Measurements from ENCODE around the gene CEP120.
"Not testable (repeated sequence)": the region's sequence is repeated elsewhere in the genome, so short reads cannot be mapped to it uniquely, and the experiment has no call there.

CEP120 gene

DNA sequence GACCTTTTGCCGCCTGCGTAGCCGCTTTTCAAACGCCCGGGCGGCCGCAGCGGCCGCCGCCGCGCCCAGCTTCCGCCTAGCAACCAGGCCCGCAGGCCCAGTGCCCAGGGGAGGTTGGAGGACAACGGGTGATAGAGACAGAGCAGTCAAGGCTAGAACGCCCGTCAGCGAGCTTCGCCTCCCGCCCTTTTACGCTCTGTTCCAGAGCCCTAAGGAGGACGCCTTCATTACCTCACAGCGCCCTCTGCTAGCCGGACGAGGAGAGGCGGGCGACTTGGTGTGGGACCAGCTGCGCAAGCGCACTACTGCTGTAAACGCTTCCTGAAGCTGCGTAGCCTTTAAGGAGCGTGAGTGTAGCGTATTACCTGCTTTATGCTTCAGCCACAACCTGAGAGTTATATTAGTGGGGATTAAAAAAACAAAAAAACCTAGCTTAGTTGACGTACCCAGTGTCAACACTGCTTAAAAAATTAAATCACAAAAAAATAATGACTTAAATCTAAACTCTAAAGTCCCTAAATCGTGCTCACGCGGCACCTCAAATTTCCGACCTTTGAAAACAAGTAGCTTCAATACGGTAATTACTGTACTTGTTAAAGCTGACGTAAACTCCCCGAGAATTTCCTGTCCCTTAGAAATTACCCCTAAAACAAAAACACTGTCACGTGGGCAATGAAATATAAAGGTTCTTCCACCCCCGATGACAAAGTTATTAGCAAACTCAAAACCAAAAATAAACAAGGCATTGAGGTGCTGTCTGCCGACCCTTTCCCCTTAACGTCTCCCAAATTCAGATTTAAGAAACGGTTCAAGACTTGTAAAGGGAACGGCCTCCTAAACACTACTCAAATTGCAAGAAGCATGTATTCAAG is at the start of gene CEP120:
TSS of gene CEP120 (minus strand) at position 126 of the 872 bp plus-strand sequence. CDS start 405 bp downstream, outside the sequence.
- Histone ChIP-seq H3K9ac (ENCODE audit: insufficient read length, low read depth) (peak within 1 kb of the TSS; percentile 88), H3K9me3 (ENCODE audit: insufficient read depth, low read length) (no peaks in the 10 kb centered on the region), H3K4me3 (ENCODE audit: insufficient read length, low read depth) (peak within 1 kb of the TSS; percentile 79), H3K4me1 (ENCODE audit: insufficient read depth, insufficient read length) (no peaks in the 10 kb centered on the region), H3K27me3 (ENCODE audit: insufficient read depth, insufficient read length) (no peaks in the 10 kb centered on the region), H3K36me3 (ENCODE audit: insufficient read depth, insufficient read length, low read length) (no peaks in the 10 kb centered on the region)
- peak; percentile 96 for DNase-seq (ENCODE audit: low read depth, low spot score)
- TF ChIP-seq YY1 (IDR thresholded peaks at IDR 0.05; ENCODE audit: insufficient read depth, insufficient read length) (no peak), SUZ12 (IDR thresholded peaks at IDR 0.05; ENCODE audit: extremely low read depth, insufficient read depth, insufficient read length) (no peak), ZNF274 (IDR thresholded peaks at IDR 0.05; ENCODE audit: low read depth, low read length) (no peak)

DNA sequence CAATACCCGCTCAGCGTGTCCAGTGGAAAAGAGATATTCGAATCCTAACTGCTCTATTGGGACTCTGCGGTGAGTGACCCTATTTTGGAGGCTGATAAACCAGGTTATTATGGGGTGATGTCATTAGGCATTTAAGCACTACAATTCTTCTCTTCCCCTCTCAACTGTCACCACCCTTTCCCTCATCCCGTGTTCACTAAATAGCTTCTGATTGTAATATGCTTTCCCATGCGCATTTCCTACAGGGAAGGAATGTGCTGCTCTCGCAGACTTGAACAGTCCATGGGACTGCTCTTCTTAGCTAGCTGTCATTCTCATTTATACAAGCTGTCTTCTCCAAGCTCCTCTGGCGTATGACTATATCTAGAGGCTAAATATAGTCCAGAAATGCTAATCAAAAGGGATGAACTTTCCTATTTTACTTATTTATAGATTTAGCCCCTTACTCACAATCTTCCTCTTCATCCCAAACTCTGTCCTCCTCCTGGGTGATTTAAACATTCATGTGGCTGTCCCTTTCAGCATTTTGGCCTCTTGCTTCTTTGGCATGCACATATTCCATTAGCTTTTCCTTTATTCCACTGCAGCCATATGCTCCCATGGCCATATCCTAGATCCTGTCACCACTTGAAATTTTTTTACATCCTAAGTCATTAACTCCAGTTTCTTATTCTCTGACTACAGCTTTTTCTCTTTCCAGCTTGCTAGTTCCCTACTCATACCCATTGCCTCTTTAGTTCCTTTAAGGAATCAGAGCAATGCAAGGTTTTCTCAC is 49.1 kb upstream of the CEP120 start:
- H3K9ac ChIP-seq (ENCODE audit: insufficient read length, low read depth) = no peak overlapping the region
- H3K4me1 ChIP-seq (ENCODE audit: insufficient read depth, insufficient read length) = no peaks in the 10 kb centered on the region
- H3K36me3 ChIP-seq (ENCODE audit: insufficient read depth, insufficient read length, low read length) = no peaks in the 10 kb centered on the region
- no peak for DNase-seq (ENCODE audit: low read depth, low spot score)
- H3K9me3 ChIP-seq (ENCODE audit: insufficient read depth, low read length) = 0 out of 2 replicates have a peak, but pooled peaks cover 6% of the 10 kb centered on the region
- TF ChIP-seq YY1 (IDR thresholded peaks at IDR 0.05; ENCODE audit: insufficient read depth, insufficient read length) (no peak), ZNF274 (IDR thresholded peaks at IDR 0.05; ENCODE audit: low read depth, low read length) (no peak), SUZ12 (IDR thresholded peaks at IDR 0.05; ENCODE audit: extremely low read depth, insufficient read depth, insufficient read length) (no peak)
- no peaks in the 10 kb centered on the region for H3K27me3 ChIP-seq (ENCODE audit: insufficient read depth, insufficient read length)
- H3K4me3 ChIP-seq (ENCODE audit: insufficient read length, low read depth) = no peak overlapping the region

DNA sequence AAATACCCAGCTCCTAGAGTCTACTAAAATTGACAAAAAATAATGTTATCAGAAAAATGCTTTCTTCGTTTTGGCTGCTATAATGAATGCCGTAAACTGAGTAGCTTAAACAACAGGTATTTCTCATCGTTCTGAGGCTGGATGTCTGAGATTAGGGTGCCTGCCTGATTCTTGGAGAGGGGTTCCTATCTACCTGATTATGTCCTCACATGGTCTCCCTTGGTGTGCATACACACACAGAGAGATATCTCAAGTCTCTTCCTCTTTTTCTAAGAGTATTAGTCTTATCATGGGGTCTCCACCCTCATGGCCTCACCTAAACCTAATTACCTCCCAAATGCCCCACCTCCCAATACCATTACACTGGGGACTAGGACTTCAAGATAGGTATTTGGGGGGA is 48.2 kb upstream of the CEP120 start:
- no peak for DNase-seq (ENCODE audit: low read depth, low spot score)
- Histone ChIP-seq H3K9me3 (ENCODE audit: insufficient read depth, low read length) (0 out of 2 replicates have a peak, but pooled peaks cover 6% of the 10 kb centered on the region), H3K9ac (ENCODE audit: insufficient read length, low read depth) (no peak overlapping the region), H3K36me3 (ENCODE audit: insufficient read depth, insufficient read length, low read length) (no peaks in the 10 kb centered on the region), H3K4me1 (ENCODE audit: insufficient read depth, insufficient read length) (no peaks in the 10 kb centered on the region), H3K27me3 (ENCODE audit: insufficient read depth, insufficient read length) (no peaks in the 10 kb centered on the region), H3K4me3 (ENCODE audit: insufficient read length, low read depth) (no peak overlapping the region)
- TF ChIP-seq YY1 (IDR thresholded peaks at IDR 0.05; ENCODE audit: insufficient read depth, insufficient read length) (no peak), ZNF274 (IDR thresholded peaks at IDR 0.05; ENCODE audit: low read depth, low read length) (no peak), SUZ12 (IDR thresholded peaks at IDR 0.05; ENCODE audit: extremely low read depth, insufficient read depth, insufficient read length) (no peak)

DNA sequence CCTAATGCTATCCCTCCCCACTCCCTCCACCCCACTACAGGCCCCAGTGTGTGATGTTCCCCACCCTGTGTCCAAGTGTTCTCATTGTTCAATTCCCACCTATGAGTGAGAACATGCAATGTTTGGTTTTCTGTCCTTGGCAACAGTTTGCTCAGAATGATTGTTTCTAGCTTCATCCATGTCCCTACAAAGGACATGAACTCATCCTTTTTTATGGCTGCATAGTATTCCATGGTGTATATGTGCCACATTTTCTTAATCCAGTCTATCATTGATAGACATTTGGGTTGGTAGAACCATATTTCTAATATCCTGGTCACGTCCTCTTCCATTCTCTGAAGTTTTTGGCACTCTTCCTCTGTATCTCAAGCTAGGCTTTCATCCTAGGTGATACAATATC is 43.6 kb upstream of the CEP120 start:
- H3K36me3 ChIP-seq (ENCODE audit: insufficient read depth, insufficient read length, low read length); H3K27me3 ChIP-seq (ENCODE audit: insufficient read depth, insufficient read length); H3K9me3 ChIP-seq (ENCODE audit: insufficient read depth, low read length); DNase-seq (ENCODE audit: low read depth, low spot score); H3K4me1 ChIP-seq (ENCODE audit: insufficient read depth, insufficient read length); H3K9ac ChIP-seq (ENCODE audit: insufficient read length, low read depth); H3K4me3 ChIP-seq (ENCODE audit: insufficient read length, low read depth): not testable (repeated sequence)

DNA sequence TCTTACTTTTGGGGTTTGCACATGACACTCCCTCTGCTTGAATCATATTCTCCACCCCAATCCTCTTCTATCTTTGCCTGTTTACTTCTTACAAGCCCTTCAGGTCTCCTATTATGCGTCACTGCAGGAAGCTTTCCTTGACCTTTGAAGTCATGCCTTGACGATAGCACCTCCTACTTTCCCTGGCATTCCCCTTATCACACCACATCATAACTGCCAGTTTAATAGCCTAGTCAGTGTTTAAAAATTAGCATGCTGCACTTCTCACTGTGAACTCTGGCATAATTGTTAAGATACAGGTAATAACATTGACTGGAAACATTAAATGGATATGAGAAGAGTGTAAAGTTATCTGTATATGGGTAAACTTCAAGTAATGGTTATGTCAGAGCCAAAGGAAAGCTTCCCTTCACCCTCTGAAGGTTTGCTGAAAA is 37.1 kb upstream of the CEP120 start:
- no peak overlapping the region for H3K4me3 ChIP-seq (ENCODE audit: insufficient read length, low read depth)
- H3K27me3 ChIP-seq (ENCODE audit: insufficient read depth, insufficient read length) = no peaks in the 10 kb centered on the region
- TF ChIP-seq YY1 (IDR thresholded peaks at IDR 0.05; ENCODE audit: insufficient read depth, insufficient read length) = no peak
- TF ChIP-seq ZNF274 (IDR thresholded peaks at IDR 0.05; ENCODE audit: low read depth, low read length) = no peak
- no peak for TF ChIP-seq SUZ12 (IDR thresholded peaks at IDR 0.05; ENCODE audit: extremely low read depth, insufficient read depth, insufficient read length)
- H3K9me3 ChIP-seq (ENCODE audit: insufficient read depth, low read length) = no peaks in the 10 kb centered on the region
- H3K36me3 ChIP-seq (ENCODE audit: insufficient read depth, insufficient read length, low read length) = no peaks in the 10 kb centered on the region
- no peak overlapping the region for H3K9ac ChIP-seq (ENCODE audit: insufficient read length, low read depth)
- H3K4me1 ChIP-seq (ENCODE audit: insufficient read depth, insufficient read length) = peaks cover 2% of the 10 kb centered on the region
- peak; percentile 20 for DNase-seq (ENCODE audit: low read depth, low spot score)

DNA sequence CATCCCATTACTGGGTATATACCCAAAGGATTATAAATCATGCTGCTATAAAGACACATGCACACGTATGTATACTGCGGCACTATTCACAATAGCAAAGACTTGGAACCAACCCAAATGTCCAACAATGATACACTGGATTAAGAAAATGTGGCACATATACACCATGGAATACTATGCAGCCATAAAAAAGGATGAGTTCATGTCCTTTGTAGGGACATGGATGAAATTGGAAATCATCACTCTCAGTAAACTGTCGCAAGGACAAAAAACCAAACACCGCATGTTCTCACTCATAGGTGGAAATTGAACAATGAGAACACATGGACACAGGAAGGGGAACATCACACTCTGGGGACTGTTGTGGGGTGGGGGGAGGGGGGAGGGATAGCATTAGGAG is 35.8 kb upstream of the CEP120 start:
- H3K27me3 ChIP-seq (ENCODE audit: insufficient read depth, insufficient read length); H3K36me3 ChIP-seq (ENCODE audit: insufficient read depth, insufficient read length, low read length); H3K9me3 ChIP-seq (ENCODE audit: insufficient read depth, low read length): not testable (repeated sequence)

DNA sequence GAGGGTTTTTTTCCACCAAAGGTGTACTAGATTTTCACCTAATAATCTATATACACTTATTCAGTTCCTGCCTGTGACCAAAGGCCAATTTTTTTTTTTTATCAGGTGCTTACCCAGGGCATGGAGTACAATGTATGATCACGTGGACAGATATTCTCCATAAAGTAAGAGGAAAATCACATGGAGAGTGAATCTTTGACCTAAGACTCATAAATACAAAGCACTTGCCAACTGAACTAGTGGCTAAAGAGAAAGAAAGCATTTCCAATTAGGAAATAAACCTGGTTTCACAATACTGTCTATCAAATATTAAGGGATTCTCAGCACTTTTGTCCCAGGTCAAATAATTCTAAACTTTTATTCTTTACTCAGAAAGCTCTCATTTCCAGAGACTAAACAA is 33.0 kb upstream of the CEP120 start:
- no peaks in the 10 kb centered on the region for H3K9me3 ChIP-seq (ENCODE audit: insufficient read depth, low read length)
- TF ChIP-seq ZNF274 (IDR thresholded peaks at IDR 0.05; ENCODE audit: low read depth, low read length) (no peak), SUZ12 (IDR thresholded peaks at IDR 0.05; ENCODE audit: extremely low read depth, insufficient read depth, insufficient read length) (no peak), YY1 (IDR thresholded peaks at IDR 0.05; ENCODE audit: insufficient read depth, insufficient read length) (no peak)
- no peak for DNase-seq (ENCODE audit: low read depth, low spot score)
- H3K4me3 ChIP-seq (ENCODE audit: insufficient read length, low read depth) = no peak overlapping the region
- H3K36me3 ChIP-seq (ENCODE audit: insufficient read depth, insufficient read length, low read length) = no peaks in the 10 kb centered on the region
- peaks cover 2% of the 10 kb centered on the region for H3K4me1 ChIP-seq (ENCODE audit: insufficient read depth, insufficient read length)
- H3K27me3 ChIP-seq (ENCODE audit: insufficient read depth, insufficient read length) = no peaks in the 10 kb centered on the region
- no peak overlapping the region for H3K9ac ChIP-seq (ENCODE audit: insufficient read length, low read depth)

More for the DNA sequence above, 35.8 kb upstream of the CEP120 start:
- DNase-seq (ENCODE audit: low read depth, low spot score); H3K4me3 ChIP-seq (ENCODE audit: insufficient read length, low read depth); H3K4me1 ChIP-seq (ENCODE audit: insufficient read depth, insufficient read length); H3K9ac ChIP-seq (ENCODE audit: insufficient read length, low read depth): not testable (repeated sequence)
